ENCODE measurements around the gene PNMA8A.

DNA sequence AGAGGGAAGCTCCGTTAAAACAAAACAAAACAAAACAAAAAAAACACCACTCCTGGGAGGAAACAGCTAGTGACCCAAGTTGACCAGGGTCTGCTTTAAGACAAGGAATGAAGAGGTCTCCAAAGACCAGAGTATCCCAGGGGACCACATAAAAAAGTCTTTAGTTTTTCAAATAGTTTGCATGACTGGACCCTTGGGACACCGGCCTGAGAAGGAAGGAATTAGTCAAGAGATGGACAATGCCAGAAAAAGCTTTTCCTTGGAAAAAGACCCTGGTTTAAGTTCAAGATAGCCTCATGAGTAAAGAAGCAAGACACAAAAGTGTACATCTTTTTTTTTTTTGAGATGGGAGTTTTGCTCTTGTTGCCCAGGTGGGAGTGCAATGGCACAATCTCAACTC is 36.8 kb upstream of the PNMA8A start:
- TF ChIP-seq, protein P1, sequence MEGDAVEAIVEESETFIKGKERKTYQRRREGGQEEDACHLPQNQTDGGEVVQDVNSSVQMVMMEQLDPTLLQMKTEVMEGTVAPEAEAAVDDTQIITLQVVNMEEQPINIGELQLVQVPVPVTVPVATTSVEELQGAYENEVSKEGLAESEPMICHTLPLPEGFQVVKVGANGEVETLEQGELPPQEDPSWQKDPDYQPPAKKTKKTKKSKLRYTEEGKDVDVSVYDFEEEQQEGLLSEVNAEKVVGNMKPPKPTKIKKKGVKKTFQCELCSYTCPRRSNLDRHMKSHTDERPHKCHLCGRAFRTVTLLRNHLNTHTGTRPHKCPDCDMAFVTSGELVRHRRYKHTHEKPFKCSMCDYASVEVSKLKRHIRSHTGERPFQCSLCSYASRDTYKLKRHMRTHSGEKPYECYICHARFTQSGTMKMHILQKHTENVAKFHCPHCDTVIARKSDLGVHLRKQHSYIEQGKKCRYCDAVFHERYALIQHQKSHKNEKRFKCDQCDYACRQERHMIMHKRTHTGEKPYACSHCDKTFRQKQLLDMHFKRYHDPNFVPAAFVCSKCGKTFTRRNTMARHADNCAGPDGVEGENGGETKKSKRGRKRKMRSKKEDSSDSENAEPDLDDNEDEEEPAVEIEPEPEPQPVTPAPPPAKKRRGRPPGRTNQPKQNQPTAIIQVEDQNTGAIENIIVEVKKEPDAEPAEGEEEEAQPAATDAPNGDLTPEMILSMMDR (IDR thresholded peaks at IDR 0.05; ENCODE audit: poor library complexity, severe bottlenecking), result no peak
- TF ChIP-seq, protein P2, sequence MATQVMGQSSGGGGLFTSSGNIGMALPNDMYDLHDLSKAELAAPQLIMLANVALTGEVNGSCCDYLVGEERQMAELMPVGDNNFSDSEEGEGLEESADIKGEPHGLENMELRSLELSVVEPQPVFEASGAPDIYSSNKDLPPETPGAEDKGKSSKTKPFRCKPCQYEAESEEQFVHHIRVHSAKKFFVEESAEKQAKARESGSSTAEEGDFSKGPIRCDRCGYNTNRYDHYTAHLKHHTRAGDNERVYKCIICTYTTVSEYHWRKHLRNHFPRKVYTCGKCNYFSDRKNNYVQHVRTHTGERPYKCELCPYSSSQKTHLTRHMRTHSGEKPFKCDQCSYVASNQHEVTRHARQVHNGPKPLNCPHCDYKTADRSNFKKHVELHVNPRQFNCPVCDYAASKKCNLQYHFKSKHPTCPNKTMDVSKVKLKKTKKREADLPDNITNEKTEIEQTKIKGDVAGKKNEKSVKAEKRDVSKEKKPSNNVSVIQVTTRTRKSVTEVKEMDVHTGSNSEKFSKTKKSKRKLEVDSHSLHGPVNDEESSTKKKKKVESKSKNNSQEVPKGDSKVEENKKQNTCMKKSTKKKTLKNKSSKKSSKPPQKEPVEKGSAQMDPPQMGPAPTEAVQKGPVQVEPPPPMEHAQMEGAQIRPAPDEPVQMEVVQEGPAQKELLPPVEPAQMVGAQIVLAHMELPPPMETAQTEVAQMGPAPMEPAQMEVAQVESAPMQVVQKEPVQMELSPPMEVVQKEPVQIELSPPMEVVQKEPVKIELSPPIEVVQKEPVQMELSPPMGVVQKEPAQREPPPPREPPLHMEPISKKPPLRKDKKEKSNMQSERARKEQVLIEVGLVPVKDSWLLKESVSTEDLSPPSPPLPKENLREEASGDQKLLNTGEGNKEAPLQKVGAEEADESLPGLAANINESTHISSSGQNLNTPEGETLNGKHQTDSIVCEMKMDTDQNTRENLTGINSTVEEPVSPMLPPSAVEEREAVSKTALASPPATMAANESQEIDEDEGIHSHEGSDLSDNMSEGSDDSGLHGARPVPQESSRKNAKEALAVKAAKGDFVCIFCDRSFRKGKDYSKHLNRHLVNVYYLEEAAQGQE (IDR thresholded peaks at IDR 0.05; ENCODE audit: borderline replicate concordance), result no peak

All from neural cell (in vitro differentiated cells).